Effector memory CD4-positive, alpha-beta T cell (primary cell): ENCODE data around the gene ERCC4.
"Not testable (repeated sequence)": the region's sequence is repeated elsewhere in the genome, so short reads cannot be mapped to it uniquely, and the experiment has no call there.

Experiments used
- DNase-seq, 3 donors: peaks; one replicate each; pipeline ENCODE4 v3.0.0-alpha.2; 2020
- H3K27ac ChIP-seq: 2 replicates; pipeline ENCODE4 v1.7.0; 2013; ENCODE audit warnings: mild to moderate bottlenecking, low read length, moderate library complexity; ENCODE audit not compliant: insufficient read depth, poor library complexity, severe bottlenecking
- H3K27me3 ChIP-seq: replicated peaks from 2 replicates; pipeline ENCODE4 v1.7.0; 2013; ENCODE audit warnings: mild to moderate bottlenecking, low read length; ENCODE audit not compliant: insufficient read depth, control insufficient read depth, poor library complexity, severe bottlenecking
- H3K36me3 ChIP-seq: 2 replicates; pipeline ENCODE4 v1.7.0; 2013; ENCODE audit warnings: mild to moderate bottlenecking, low read length, moderate library complexity; ENCODE audit not compliant: control insufficient read depth, insufficient read depth
- H3K4me1 ChIP-seq: 2 replicates; pipeline ENCODE4 v1.7.0; 2013; ENCODE audit warnings: low read length, mild to moderate bottlenecking; ENCODE audit not compliant: control insufficient read depth, insufficient read depth, poor library complexity, severe bottlenecking
- H3K4me3 ChIP-seq: 2 replicates; pipeline ENCODE4 v1.7.0; 2013; ENCODE audit warnings: low read length, low read depth, mild to moderate bottlenecking; ENCODE audit not compliant: insufficient read depth, poor library complexity, severe bottlenecking
- H3K9me3 ChIP-seq: 2 replicates; pipeline ENCODE4 v1.7.0; 2013; ENCODE audit warnings: mild to moderate bottlenecking, low read length, moderate library complexity; ENCODE audit not compliant: control insufficient read depth
- total RNA-seq, 3 donors: gene quantifications; one replicate each; lab custom pipeline; 2026; lab: John Stamatoyannopoulos, UW

The ERCC4 gene
- 12.0 to 28.8 (median 13.3) reads per million in 3 donors for total RNA-seq

GRCh38 chr16:13919683-13920509 lies at the start of gene ERCC4:
Gene ERCC4 (plus strand): TSS chr16:13920154. CDS start chr16:13920166, 12 bp downstream.
- no peaks in the 10 kb centered on the region for H3K27me3 ChIP-seq
- peak within 1 kb of the TSS; percentile 95 for H3K4me3 ChIP-seq
- peak; percentile 94 to 100 (median 99) for DNase-seq
- no peaks in the 10 kb centered on the region for H3K9me3 ChIP-seq
- peaks cover 4% of the 10 kb centered on the region for H3K36me3 ChIP-seq
- H3K4me1 ChIP-seq = peaks cover 9% of the 10 kb centered on the region
- peak within 1 kb of the TSS; percentile 78 for H3K27ac ChIP-seq

DNA sequence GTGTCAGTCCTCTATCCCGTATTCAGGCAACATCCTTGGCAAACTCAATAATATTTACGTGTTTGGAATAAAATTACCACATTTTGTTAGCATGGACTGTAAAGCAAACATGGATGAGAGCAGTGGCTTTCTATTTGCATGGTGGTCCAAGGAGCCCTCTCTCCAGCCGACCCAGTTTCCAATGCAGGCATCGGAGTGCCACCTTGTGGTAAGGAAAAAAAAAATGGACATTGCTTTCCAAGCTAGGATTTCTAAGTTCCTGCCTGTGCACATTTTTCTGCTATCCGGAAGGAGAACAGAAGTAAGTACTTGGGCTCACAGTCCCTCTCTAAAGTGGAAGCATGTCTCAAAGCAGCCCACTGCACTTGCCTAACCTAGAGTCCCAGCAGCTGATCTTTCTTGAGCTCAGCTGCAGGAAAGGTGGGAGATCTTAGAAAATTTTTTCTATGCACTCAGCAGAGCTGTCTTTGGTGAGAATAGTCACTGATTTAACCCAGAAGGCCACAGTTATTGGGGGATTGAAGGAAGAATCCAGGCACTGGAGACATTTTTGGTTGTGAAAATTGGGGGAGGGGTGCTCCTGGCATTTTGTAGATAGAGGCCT lies 46.0 kb upstream of the ERCC4 start:
- Histone ChIP-seq H3K4me3 (no peak overlapping the region), H3K27ac (no peak overlapping the region), H3K36me3 (no peaks in the 10 kb centered on the region), H3K4me1 (no peaks in the 10 kb centered on the region), H3K27me3 (peaks cover 4% of the 10 kb centered on the region), H3K9me3 (no peaks in the 10 kb centered on the region)
- DNase-seq = no peak

DNA sequence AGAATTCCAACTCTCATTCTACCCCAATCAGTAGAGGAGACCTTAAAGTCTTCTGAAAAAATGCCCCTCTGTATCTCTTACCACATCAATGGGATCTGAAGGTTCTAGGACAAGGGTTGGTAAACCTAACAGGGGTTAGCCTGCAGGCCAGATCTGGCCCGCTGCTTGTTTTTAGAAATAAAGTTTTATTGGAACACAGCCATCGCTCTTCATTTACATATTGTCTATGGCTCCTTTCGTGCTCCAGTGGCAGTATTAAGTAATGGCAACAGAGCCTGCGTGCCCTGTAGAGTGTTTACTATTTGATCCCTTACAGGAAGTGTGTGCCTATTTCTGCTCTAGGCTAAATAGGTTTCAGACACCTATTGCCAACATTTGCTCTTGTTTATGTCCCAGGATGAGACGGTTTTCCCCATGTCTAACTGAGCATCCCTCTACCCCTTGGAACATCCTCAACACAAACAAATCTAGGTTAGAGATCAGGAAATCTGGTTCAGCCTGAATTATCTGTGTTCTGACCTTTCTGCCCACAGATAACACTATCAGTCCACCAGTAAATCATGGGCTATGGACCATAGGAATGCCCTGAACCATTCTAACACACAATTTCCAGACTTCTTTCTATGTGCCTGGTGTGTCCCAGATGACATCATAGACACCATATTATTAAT lies 44.2 kb upstream of the ERCC4 start:
- no peak for DNase-seq
- Histone ChIP-seq H3K9me3 (no peaks in the 10 kb centered on the region), H3K27ac (no peak overlapping the region), H3K36me3 (no peaks in the 10 kb centered on the region), H3K4me1 (no peaks in the 10 kb centered on the region), H3K4me3 (no peak overlapping the region), H3K27me3 (peaks cover 4% of the 10 kb centered on the region)

DNA sequence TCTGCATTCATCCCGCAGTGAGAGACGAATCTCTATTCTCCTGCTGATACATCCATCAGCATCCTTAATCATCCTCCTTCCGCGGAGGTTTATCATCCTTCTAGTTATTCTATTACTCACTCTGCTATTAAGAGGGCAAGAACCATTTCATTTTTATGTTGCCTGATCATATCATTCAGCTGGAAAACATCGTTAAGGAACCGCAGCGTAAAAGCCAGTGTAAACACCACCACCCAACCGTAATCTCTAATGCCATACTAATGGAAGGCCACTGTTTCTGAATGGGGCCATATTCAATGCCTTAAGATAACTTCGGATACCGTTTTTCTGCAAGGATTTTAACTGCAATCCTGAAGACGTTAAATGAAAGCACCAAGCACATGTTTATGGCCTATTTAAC lies 36.7 kb upstream of the ERCC4 start:
- DNase-seq = no peak
- no peaks in the 10 kb centered on the region for H3K27me3 ChIP-seq
- no peaks in the 10 kb centered on the region for H3K36me3 ChIP-seq
- H3K27ac ChIP-seq = no peak overlapping the region
- no peak overlapping the region for H3K4me3 ChIP-seq
- H3K9me3 ChIP-seq = no peaks in the 10 kb centered on the region
- no peaks in the 10 kb centered on the region for H3K4me1 ChIP-seq

DNA sequence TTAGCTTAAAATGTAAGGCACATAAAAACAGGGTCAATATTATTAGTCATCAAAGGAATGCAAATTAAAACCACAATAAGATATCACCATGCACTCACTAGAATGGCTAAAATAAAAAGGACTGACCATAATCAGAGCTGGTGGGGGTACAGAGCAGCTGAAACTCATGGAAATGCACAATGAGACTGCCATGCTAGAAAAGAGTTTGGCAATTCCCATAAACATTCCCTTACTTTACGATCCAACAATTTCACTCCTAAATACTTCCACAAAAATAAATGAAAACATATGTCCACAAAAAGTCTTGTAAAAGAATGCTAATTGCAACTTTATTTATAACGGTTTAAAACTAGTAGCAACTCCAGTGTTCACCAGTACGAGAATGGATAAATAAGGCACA lies 36.1 kb upstream of the ERCC4 start:
- Histone ChIP-seq H3K27me3 (no peaks in the 10 kb centered on the region), H3K4me1 (no peaks in the 10 kb centered on the region), H3K36me3 (no peaks in the 10 kb centered on the region), H3K4me3 (no peak overlapping the region), H3K9me3 (no peaks in the 10 kb centered on the region), H3K27ac (no peak overlapping the region)
- DNase-seq = no peak

GRCh38 chr16:13885700-13886099 lies 34.3 kb upstream of the ERCC4 start:
- H3K36me3 ChIP-seq = no peaks in the 10 kb centered on the region
- H3K27me3 ChIP-seq = no peaks in the 10 kb centered on the region
- no peak overlapping the region for H3K4me3 ChIP-seq
- no peak for DNase-seq
- H3K27ac ChIP-seq = no peak overlapping the region
- H3K9me3 ChIP-seq = no peaks in the 10 kb centered on the region
- H3K4me1 ChIP-seq = no peaks in the 10 kb centered on the region

GRCh38 chr16:13886608-13887007 lies 33.3 kb upstream of the ERCC4 start:
- no peaks in the 10 kb centered on the region for H3K36me3 ChIP-seq
- no peak overlapping the region for H3K4me3 ChIP-seq
- H3K4me1 ChIP-seq = no peaks in the 10 kb centered on the region
- H3K27me3 ChIP-seq = no peaks in the 10 kb centered on the region
- H3K27ac ChIP-seq = no peak overlapping the region
- DNase-seq = no peak
- no peaks in the 10 kb centered on the region for H3K9me3 ChIP-seq

DNA sequence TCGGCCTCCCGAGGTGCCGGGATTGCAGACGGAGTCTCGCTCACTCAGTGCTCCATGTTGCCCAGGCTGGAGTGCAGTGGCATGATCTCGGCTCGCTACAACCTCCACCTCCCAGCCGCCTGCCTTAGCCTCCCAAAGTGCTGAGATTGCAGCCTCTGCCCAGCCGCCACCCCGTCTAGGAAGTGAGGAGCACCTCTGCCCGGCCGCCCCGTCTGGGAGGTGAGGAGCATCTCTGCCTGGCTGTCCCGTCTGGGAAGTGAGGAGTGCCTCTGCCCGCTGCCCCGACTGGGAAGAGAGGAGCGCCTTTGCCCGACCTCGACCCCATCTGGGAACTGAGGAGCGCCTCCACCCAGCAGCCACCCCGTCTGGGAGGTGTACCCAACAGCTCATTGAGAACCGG lies 30.6 kb upstream of the ERCC4 start:
- H3K4me3 ChIP-seq, H3K27ac ChIP-seq, H3K4me1 ChIP-seq, H3K27me3 ChIP-seq, H3K36me3 ChIP-seq, H3K9me3 ChIP-seq, DNase-seq: not testable (repeated sequence)

DNA sequence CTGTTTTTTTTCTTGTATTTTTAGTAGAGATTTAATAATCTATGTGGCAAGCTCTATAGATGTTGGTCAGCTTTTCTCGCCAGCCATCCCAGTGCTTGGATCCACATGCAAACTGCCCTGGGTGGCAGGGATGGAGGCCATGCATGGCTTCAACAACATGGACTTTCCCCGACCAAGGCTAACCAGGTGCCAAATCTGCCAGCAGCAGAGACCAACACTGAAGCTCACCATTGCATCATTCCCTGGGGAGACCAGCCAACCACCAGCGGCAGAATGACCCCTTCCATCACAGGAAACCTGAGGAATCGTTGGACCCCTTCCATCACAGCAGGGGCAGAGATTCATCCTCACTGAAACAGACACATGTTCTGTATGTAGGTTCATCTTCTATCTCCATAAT lies 27.7 kb upstream of the ERCC4 start:
- no peak overlapping the region for H3K4me3 ChIP-seq
- H3K36me3 ChIP-seq = no peaks in the 10 kb centered on the region
- H3K27me3 ChIP-seq = no peaks in the 10 kb centered on the region
- no peaks in the 10 kb centered on the region for H3K9me3 ChIP-seq
- no peak overlapping the region for H3K27ac ChIP-seq
- no peaks in the 10 kb centered on the region for H3K4me1 ChIP-seq
- DNase-seq = no peak

GRCh38 chr16:13895516-13895915 lies 24.4 kb upstream of the ERCC4 start:
- H3K36me3 ChIP-seq = no peaks in the 10 kb centered on the region
- no peaks in the 10 kb centered on the region for H3K27me3 ChIP-seq
- H3K27ac ChIP-seq = no peak overlapping the region
- H3K4me1 ChIP-seq = no peaks in the 10 kb centered on the region
- H3K9me3 ChIP-seq = no peaks in the 10 kb centered on the region
- DNase-seq = no peak
- no peak overlapping the region for H3K4me3 ChIP-seq
